Astrocyte (in vitro differentiated cells and primary cell): ENCODE measurements around the gene SCYGR3.

Experiments used
- EZH2 ChIP-seq: IDR thresholded peaks from 2 replicates; pipeline ENCODE4 v1.6.1; 2012; ENCODE audit warnings: mild to moderate bottlenecking, low read length, inconsistent platforms; ENCODE audit not compliant: insufficient read depth
- TF ChIP-seq, protein P1 (sequence below): IDR thresholded peaks from 2 replicates; pipeline ENCODE4 v1.5.1; 2011; ENCODE audit warnings: low read depth, mild to moderate bottlenecking, inconsistent platforms, low read length, moderate library complexity; ENCODE audit not compliant: insufficient read depth

DNA sequence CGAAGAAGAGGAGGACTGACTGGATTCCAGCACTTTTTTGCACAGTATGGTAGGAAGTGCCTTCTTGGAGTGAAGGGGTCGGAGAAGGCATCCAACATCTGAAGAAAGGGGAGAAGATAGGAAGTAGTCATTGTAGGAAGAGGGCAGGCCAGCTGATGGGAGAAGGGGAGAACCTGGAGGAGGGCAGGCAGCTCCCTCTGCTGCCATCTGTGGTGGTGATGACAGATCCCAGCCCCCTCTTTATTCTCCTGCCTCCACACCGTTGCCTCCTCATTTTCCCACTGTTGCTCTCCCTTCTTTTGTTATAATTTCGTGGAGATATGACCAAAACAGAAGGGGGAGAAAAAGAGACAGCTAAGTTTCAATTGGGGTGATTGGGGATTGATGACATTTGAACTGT lies 18.8 kb downstream of the SCYGR3 start:
- TF ChIP-seq, protein P1, sequence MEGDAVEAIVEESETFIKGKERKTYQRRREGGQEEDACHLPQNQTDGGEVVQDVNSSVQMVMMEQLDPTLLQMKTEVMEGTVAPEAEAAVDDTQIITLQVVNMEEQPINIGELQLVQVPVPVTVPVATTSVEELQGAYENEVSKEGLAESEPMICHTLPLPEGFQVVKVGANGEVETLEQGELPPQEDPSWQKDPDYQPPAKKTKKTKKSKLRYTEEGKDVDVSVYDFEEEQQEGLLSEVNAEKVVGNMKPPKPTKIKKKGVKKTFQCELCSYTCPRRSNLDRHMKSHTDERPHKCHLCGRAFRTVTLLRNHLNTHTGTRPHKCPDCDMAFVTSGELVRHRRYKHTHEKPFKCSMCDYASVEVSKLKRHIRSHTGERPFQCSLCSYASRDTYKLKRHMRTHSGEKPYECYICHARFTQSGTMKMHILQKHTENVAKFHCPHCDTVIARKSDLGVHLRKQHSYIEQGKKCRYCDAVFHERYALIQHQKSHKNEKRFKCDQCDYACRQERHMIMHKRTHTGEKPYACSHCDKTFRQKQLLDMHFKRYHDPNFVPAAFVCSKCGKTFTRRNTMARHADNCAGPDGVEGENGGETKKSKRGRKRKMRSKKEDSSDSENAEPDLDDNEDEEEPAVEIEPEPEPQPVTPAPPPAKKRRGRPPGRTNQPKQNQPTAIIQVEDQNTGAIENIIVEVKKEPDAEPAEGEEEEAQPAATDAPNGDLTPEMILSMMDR: no peak
- TF ChIP-seq EZH2: no peak
